GM12865 (cell line): ENCODE results near the gene PCDH9.

Experiments
- DNase-seq: peaks from one replicate; pipeline ENCODE4 v3.0.0; 2010; ENCODE audit warnings: low read depth
- H3K4me3 ChIP-seq: 2 replicates; pipeline ENCODE4 v1.5.1; 2011; ENCODE audit warnings: mild to moderate bottlenecking, low read depth, low read length, control low read depth
- TF ChIP-seq, protein P1 (sequence below): IDR thresholded peaks from 2 replicates; pipeline ENCODE4 v1.5.1; 2011; ENCODE audit warnings: low read length, control low read depth, low read depth, inconsistent platforms; ENCODE audit not compliant: insufficient read depth; ENCODE audit errors: missing control alignments

Gene PCDH9

DNA sequence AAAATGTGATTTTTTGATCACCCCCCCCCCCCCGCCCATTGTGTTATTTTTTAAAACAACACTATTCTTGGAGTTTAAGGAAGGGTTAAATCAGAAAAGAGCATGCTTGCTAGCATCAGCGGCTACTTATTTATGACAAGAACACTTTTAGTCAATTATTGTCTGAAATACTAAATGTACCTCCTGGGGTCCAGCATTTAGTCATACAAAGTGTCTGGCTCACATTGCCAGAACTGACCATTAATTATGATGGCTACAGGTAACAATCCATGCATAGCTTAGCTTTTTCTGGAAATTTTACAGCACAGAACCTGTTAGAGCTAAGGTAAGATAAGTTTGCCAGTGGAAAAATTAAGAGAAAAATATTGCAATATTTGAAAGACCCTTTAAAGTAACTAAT is 90.1 kb downstream of the PCDH9 start:
- no peak for DNase-seq
- TF ChIP-seq, protein P1, sequence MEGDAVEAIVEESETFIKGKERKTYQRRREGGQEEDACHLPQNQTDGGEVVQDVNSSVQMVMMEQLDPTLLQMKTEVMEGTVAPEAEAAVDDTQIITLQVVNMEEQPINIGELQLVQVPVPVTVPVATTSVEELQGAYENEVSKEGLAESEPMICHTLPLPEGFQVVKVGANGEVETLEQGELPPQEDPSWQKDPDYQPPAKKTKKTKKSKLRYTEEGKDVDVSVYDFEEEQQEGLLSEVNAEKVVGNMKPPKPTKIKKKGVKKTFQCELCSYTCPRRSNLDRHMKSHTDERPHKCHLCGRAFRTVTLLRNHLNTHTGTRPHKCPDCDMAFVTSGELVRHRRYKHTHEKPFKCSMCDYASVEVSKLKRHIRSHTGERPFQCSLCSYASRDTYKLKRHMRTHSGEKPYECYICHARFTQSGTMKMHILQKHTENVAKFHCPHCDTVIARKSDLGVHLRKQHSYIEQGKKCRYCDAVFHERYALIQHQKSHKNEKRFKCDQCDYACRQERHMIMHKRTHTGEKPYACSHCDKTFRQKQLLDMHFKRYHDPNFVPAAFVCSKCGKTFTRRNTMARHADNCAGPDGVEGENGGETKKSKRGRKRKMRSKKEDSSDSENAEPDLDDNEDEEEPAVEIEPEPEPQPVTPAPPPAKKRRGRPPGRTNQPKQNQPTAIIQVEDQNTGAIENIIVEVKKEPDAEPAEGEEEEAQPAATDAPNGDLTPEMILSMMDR = no peak
- H3K4me3 ChIP-seq = no peak overlapping the region

DNA sequence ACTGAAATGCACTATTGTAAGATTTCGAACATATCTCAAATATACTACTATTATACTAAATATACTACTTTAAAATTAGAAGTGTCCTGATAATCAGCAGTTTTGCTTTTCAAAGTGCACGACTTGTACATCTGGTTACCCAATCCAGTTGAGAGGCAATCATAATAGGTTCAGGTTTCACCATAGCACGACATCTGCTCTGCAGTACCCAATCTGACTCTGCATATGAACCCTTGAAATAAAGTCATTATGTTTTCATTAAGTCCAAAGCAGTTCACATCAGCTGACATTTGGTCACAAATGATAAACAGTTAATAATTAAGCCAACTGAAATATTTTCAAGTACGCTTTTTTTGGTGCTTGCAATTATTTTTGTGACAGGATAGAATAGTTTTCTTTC is 90.6 kb downstream of the PCDH9 start:
- TF ChIP-seq, protein P1 = no peak
- no peak overlapping the region for H3K4me3 ChIP-seq
- DNase-seq = no peak

DNA sequence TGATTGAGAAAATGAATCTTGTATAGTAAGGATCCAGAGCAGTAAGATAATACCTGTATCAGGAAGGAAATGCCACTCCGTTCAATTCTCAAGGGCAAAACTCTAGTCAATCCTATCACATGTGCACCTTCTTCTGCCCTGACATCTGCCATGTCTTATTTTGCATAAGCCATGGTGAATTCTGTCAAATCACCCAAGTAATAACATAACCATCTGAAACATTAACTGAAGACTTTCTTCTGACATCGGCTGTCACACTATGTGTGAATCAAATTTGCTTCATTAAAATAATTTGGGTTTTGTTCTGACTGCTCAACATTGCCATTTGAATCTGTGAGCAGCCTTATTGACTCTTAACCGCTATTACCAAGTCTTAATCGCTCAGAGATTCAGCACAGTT is 91.2 kb downstream of the PCDH9 start:
- no peak overlapping the region for H3K4me3 ChIP-seq
- no peak for DNase-seq
- TF ChIP-seq, protein P1 = no peak

DNA sequence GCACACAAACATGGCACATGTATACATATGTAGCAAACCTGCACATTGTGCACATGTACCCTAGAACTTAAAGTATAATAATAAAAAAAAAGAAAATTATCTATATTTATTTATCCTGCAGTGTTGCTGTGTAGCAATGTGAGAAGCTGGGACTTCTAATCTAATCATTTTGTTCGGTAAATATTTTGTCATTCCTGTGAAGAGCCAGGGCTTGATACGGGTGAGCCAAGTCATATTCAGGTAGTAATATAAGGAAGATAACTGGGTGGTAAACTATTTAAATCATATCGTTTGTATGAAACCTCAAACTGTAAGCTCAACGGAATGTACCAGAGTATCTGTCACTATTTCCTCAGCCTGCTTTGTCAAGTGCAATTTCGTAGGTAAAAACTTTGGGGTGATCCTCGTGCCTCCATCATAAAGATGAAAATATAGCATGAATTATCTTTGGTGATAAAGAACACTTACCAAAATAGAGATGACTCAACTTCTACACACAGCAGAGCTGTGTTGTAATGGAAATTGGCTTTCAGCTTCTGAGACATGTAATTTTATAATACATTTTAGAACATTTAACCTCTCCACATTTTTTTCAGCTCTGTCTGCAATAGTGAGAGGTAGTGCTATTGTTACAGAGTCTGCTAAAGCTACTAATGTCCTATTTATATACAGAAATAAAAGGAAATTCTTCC is 92.9 kb downstream of the PCDH9 start:
- H3K4me3 ChIP-seq = no peak overlapping the region
- TF ChIP-seq, protein P1 = no peak
- DNase-seq = no peak

DNA sequence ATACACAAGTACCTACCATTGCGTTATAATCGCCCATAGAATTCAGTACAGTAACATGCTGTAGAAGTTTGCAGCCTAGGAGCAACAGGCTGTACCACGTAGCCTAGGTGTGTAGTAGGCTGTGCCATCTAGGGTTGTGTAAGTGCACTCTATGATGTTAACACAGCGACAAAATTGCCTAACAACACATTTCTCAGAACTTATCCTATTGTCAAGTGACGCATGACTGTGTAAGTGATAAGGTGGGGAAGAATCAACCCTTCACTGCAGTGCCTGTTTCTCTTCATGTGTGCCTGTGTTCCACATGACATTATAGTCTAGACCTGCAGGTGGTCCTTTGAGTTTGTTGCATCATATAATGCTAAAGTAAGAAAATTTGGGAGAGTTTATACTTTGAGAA is 94.0 kb downstream of the PCDH9 start:
- H3K4me3 ChIP-seq = no peak overlapping the region
- TF ChIP-seq, protein P1 = no peak
- no peak for DNase-seq

DNA sequence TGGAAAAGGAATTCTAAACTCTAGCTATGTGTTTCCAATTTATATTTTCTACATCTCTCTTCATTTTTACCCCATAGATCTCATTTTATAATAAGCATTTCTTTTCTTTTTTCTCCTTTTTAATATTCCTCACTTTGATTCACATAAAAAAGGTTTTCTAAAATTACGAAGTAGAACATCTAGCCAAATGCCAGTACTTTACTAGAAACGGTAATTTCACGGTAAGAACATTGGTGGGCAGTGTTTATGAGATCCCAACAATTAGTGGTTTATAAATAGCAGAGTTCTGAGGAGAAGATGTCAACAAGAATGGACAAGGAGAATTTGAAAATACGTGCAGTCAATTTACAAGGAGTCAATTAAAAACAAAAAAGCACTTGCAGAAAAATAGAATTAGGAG is 94.8 kb downstream of the PCDH9 start:
- H3K4me3 ChIP-seq = no peak overlapping the region
- TF ChIP-seq, protein P1 = no peak
- DNase-seq = no peak
